CD4-positive, alpha-beta T cell treated with Interleukin-10 for 1 hour (primary cell): Measurements from ENCODE around the gene EGLN1.
"Not testable (repeated sequence)": the region's sequence is repeated elsewhere in the genome, so short reads cannot be mapped to it uniquely, and the experiment has no call there.

Experiments used
- DNase-seq: peaks from one replicate; pipeline ENCODE4 v3.0.0-alpha.2; 2020

The EGLN1 gene

DNA sequence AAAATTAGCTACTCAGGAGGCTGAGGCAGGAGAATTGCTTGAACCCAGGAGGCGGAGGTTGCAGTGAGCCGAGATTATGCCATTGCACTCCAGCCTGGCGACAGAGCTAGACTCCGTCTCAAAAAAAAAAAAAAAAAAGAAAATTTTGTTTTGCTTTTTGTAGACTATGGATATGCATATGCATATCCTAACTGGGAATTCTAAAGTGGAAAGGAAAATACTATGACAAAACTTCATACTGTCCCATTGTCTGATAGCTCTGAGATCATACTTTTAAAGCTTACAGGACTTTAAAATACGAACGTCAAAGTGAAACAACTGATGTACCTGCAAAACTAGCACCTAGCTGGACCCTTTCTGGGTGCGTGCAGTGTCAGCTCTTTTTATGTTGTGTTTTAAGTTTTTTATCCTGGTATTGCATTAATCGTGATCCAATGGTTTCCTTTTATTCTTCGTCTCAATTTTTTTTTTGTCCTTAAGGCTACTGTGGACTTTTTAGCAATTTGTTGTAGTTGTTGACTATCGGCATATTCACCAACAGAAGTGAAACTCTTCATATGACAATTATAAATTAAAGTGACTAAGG, 64.8 kb downstream of the EGLN1 start:
- DNase-seq, result no peak

GRCh38 chr1:231355171-231355570, 66.9 kb downstream of the EGLN1 start:
- DNase-seq, result no peak

DNA sequence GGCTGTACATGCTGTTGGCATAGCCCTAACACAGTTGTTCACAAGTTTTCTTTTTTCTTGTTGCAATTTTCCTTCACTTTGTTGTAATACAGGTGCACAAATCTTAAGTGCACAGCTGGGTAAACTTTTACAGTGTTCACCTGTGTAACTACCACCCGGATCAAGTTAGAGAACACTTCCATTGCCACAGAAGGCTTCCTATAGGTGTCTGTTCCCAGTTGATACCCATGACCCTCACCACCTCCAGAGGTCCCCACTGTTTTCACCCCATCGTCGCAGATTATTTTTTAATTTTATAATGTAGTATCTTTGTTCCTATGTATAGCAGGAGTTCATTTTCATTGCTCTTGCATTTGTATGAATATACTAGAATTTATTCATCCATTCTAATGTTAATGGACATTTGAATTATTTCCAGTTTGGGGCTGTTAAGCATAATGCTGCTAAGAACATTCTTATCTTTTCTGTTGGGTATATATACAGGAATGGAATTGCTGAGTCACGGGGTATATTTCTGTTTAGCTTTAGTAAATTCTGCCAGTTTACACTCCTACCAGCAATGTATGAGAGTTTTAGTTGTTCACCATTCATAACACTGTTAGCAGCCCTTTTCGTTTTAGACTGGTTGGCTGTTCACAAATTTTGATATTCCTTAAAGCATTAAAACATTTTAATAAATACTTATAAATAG, 67.6 kb downstream of the EGLN1 start:
- no peak for DNase-seq

DNA sequence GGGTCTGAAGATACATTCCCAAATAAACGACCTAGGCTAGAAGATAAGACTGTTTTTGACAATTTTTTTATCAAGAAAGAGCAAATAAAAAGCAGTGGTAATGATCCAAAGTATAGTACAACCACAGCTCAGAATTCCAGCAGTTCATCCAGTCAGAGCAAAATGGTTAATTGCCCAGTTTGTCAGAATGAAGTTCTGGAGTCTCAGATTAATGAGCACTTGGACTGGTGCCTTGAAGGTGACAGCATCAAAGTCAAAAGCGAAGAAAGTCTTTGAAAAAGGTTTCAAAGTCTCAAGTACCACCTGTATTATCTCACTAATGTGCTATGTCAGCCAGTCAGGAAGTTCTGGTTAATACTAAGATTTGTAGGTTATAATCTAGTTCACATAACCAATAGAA, 69.0 kb downstream of the EGLN1 start:
- no peak for DNase-seq

DNA sequence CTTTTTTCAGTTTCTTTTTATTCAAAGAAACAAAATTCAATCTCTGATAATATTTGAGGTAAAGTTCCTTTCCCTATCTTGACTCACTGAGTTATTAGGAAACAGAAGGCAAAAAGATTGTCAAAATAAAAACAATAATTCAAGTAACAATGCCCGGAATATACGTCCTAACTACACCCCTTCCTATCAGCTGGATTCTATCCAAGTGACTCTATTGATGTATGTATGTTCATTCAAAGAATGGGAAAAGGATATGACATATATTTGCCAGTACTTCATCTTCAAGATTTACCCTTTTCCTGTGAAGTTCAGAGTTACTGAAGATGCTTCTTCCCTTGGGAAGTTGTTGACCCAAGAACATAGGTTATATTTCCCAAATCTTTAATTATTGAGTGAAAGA, 70.3 kb downstream of the EGLN1 start:
- no peak for DNase-seq

DNA sequence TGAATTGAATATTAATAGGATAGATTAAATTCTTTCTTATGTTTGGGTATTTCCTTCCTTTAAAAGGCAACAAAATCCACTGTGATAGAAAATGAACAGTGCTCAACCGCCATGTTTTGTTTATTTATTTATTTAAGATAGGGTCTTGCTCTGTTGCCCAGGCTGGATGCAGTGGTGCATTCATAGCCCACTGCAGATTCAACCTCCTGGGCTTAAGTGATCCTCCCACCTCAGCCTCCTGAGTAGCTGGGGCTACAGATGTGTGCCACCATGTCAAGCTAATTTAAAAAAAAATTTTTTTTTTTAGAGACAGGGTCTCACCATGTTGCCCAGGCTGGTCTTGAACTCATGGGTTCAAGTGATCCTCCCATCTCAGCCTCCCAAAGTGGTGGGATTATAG, 73.2 kb downstream of the EGLN1 start:
- not testable (repeated sequence) for DNase-seq

- no peak for DNase-seq
Measured at GRCh38 chr1:231348442-231348841, 73.6 kb downstream of the EGLN1 start.

GRCh38 chr1:231347961-231348360, 74.1 kb downstream of the EGLN1 start:
- no peak for DNase-seq

DNA sequence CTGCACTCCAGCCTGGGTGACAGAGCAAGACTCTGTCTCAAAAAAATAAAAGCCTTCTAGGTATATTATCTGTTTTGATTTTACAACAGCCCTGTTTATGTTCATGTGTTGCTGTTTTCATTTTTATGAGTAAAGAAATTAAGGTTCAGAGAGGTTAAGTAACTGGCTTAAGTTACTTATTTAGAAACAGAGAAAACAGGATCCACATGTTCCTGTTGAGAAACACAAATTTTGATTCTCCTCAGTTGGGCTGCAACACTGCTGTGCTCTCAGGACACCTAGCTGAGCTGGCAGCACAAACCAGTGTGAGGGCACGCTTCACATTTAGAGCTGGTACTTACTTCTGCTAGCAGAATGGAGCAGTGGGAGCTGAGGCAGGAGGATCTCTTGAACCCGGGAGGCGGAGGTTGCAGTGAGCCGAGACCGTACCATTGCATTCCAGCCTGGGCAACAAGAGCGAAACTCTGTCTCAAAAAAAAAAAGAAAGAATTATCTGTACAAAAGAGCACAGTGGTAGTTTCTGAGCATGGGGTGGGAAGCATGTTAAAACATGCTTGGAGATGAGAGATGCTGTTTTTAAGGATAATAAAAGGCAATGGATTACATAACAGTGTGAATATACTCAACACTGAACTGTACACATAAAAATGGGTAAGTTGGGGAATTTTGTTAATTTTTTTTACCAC, 81.6 kb downstream of the EGLN1 start:
- DNase-seq, result no peak

DNA sequence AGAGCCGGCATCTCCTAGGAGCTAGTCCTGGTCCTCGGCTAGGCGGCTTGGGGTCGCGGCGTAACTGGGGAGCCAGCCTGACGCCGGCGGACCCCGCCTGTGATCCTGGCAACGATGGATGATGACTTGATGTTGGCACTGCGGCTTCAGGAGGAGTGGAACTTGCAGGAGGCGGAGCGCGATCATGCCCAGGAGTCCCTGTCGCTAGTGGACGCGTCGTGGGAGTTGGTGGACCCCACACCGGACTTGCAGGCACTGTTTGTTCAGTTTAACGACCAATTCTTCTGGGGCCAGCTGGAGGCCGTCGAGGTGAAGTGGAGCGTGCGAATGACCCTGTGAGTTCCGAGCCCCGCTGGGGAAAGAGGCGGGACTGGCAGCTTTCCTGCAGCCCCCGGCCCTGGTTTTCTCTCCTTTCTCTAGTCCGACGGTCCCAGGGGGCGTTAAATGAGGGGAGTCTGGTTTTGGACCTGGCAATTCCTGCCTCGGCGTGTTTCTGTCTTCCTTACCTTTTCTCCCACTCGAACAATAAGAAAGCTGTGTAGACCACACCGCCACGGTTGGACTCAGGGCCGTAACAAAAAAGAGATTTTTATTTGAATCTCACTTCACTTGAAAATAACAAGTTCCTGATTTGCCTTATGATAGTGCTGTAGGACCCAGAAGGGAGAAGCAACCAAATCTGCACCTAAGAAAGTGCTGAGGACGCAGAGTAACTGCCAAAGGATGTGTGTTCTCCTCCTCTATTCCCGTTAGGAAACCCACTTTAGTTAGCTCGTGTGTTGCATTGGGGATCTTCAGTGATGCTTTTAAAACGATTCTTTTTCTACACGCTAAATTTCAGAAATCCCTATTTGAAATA, 83.6 kb downstream of the EGLN1 start, which contains the start of gene SPRTN:
Gene SPRTN (plus strand): TSS at position 24 of the 859 bp plus-strand sequence. CDS start 91 bp downstream, at position 115.
- no peak for DNase-seq

DNA sequence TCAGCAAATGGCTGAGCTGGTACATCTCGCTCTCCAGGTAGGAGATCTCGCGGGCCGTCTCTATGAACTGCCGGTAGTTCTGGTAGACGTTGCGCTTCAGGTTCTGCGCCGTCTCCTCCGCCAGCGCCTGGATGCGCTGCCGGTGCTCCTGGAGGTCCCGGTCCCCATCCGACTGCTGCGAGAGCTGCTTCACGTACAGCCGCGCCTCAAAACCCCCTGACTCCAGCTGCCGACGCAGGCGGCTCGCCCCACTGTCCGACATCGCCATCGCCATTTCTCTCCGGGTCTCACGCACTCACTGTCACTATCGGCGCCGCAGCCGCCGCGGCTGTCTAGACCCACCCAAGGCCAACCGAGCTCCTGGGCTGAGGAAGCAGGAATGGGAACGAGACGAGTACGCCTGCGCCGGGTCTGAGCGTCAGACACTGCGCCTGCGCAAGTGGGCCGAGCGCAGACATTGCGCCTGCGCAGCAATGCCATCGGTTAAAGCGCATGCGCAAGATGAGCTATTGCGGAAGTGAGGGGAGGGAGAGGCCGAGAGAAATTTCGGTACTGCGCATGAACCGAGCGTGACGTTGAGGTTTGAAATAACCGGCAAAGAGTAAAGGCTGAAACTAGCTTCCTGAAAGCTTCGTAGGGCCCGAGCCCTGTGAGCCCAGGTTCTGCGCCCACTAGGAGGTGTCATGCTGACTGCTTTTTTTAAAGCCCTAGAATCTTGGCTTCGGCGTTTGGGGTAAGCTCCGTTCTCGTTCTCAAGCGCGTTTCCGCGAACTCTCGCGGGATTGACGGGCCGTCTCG, 84.4 kb downstream of the EGLN1 start, which contains the start of gene EXOC8:
Gene EXOC8 (minus strand): TSS at position 381 of the 798 bp plus-strand sequence. CDS start 107 bp downstream, at position 274.
- peak; percentile 99 for DNase-seq

DNA sequence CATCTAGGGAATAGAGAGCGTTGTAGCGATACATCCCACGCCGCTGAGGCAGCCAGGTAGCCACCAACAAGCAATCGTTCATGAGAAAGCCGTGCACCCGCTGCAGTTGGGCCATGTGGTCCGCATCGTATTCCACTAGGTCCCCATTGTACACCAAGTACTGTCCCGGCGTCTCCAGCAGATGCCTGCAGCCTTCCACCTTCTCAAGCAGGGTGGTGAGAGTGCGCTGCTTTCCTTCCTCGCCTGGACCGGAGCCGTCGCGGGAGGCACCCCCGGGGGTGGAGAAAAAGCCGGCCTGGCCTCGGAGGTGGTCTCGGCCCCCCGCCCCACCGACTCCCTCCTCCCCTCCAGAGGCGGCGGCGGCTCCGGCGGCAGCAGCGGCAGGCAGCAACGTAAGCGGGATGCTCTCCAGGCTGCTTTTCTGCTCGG, 85.0 kb downstream of the EGLN1 start:
- no peak for DNase-seq

GRCh38 chr1:231335663-231336602, 86.2 kb downstream of the EGLN1 start:
- DNase-seq, result no peak

- no peak for DNase-seq
Measured at GRCh38 chr1:231334952-231335351, 87.1 kb downstream of the EGLN1 start.

- DNase-seq, result no peak
Measured at GRCh38 chr1:231334079-231334666, 87.9 kb downstream of the EGLN1 start.

DNA sequence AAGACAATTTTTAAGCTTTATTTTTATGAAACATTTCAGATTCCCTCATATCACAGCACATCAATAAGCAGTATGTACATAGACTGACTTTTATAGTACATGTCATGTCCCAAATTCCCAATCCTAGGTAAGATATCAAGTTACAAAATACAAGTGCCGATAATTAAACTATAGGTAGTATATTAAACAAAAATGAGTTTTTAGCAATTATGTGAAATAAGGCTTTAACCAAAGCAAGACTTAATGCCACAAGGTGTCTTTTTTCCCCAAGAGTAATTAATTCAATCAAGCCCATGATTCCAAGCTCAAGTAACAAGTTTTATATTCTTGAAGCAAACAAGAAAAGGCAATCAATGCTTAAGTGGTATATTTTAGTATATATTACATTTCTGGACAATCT, 89.3 kb downstream of the EGLN1 start:
- no peak for DNase-seq

GRCh38 chr1:231329483-231329882, 92.6 kb downstream of the EGLN1 start:
- no peak for DNase-seq

DNA sequence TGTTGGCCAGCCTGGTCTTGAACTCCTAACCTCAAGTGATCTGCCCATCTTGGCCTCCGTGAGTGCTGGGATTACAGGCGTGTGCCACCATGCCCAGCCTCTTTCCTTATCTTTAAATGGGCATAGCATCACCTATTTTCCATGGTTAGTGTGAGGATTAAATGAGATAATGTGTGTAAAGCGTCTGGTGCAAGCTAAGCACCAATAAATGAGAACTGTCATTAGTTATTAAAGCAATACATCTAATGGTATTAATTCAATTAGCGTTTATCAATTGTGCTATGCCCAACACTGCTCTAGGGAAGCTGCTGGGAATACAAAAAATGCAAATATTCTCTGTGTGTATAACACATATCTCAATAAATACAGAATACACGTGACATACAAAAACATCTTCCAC, 94.5 kb downstream of the EGLN1 start:
- no peak for DNase-seq

GRCh38 chr1:231326248-231326647, 95.8 kb downstream of the EGLN1 start:
- no peak for DNase-seq

GRCh38 chr1:231324660-231325059, 97.4 kb downstream of the EGLN1 start:
- no peak for DNase-seq
